ENCODE data around the gene RFC2. TPM values are rescaled to one million over a fixed set of nuclear protein-coding genes. Genes with fewer than 3 reads are reported as not detected.

The RFC2 gene
- total RNA-seq, 1 experiment from 2014 or later = 75.6 TPM

- no peak for TF ChIP-seq ZBTB33 (IDR thresholded peaks at IDR 0.05; ENCODE audit: extremely low read depth, insufficient replicate concordance, low read length)
These were observed 13.7 kb downstream of the RFC2 start (continued) for GRCh38 chr7:74240482-74240881.

- TF ChIP-seq ATF3 (IDR thresholded peaks at IDR 0.05) (no peak), ZFX (IDR thresholded peaks at IDR 0.05) (no peak), CEBPB (IDR thresholded peaks at IDR 0.05; ENCODE audit: low read depth) (no peak), ELF1 (IDR thresholded peaks at IDR 0.05; ENCODE audit: borderline replicate concordance, low read depth) (no peak)
- Histone ChIP-seq H3K4me1 (ENCODE audit: control insufficient read depth in 1 of 2, insufficient read depth in 2 of 2, low read length in 2 of 2) (no peaks in the 10 kb centered on the region), H3K36me3 (ENCODE audit: control insufficient read depth in 1 of 2, insufficient read depth in 2 of 2, low read length in 2 of 2) (peaks cover 44 to 71% of the 10 kb centered on the region in 2 experiments), H3K27me3 (ENCODE audit: insufficient read depth, low read length) (no peaks in the 10 kb centered on the region), H3K27ac (ENCODE audit: low read depth, low read length) (no peak overlapping the region), H3K9ac (ENCODE audit: low read length) (no peak overlapping the region), H2AFZ (ENCODE audit: low read depth, low read length, poor library complexity, severe bottlenecking) (no peak overlapping the region), H3K79me2 (ENCODE audit: insufficient read depth, low read length) (no peaks in the 10 kb centered on the region), H4K20me1 (ENCODE audit: insufficient read depth) (no peaks in the 10 kb centered on the region), H3K9me3 (ENCODE audit: control insufficient read depth in 1 of 2, insufficient read depth in 1 of 2, low read depth in 1 of 2, low read length in 2 of 2) (no peaks in the 10 kb centered on the region), H3K4me3 (replicated peaks in 1 of 2; ENCODE audit: low read depth in 1 of 2, low read length in 2 of 2) (no peak overlapping the region), H3K4me2 (ENCODE audit: low read length) (no peak overlapping the region), H3K9me2 (ENCODE audit: insufficient read depth) (no peaks in the 10 kb centered on the region)
- intact Hi-C loops (cut with micrococcal nuclease) = no loop called here
- ChIA-PET CTCF (no interaction called here), POLR2A (no interaction called here), RAD21 (ENCODE audit: low non-redundant PET in 1 of 2, low total read pairs in 2 of 2, uncharacterized antibody in 2 of 2, unreplicated experiment in 2 of 2) (no interaction called here)
- ATAC-seq = no peak
- BruUV-seq (replicated peaks) = no TSS peak
- DNase-seq (ENCODE audit: low read depth, low spot score) = no peak
These were observed 17.9 kb downstream of the RFC2 start for GRCh38 chr7:74236284-74236683.
